ENCODE results near the gene COL4A3.

Gene COL4A3

DNA sequence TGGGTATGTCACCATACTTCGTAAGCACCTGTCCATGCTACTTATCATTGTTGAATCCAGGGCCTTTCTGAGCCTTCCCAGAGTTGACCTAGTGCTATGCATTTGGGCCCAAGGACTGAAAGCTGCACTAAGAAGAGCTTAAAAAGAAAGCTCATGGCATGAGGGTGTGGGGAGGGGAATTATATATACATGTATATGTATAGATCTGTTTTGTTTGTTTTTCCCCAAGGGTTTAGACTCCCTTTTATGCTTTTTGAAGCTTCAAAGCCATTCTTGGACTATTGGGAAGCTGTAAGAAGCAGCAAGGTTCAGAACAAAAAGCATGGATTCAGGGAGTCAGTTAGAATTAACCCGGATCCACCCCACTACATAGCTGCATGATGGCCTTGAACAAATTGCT is 183.9 kb downstream of the COL4A3 start:
- DNase-seq: no peak

DNA sequence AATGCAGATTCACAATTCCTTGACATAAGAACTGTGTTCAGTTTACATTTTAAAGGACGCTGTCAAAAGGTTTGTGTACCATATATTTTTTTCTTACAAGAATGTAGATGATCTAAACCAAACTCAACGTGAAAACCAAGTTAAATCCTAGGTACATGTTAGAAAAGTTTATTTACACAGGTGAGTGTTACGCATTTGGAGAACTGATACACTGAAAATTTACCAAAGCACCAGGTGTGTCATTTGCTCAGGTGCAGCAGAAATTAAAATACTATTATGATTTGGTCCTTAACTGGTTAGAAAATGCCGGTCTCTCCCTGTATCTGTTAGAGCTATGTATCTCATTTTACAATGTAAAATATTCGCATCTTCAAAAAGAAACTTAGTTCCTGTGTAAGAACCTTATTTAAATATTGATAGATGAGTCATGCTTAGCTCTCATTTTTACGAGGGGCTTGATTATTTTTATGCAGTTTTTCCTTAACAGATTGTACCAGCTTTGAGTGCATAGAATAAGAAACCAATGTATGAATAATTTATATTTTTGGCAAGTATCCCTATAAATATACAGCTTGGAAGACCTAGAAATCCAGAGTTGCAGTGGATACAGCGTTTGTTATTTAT is 185.7 kb downstream of the COL4A3 start:
- DNase-seq: no peak

DNA sequence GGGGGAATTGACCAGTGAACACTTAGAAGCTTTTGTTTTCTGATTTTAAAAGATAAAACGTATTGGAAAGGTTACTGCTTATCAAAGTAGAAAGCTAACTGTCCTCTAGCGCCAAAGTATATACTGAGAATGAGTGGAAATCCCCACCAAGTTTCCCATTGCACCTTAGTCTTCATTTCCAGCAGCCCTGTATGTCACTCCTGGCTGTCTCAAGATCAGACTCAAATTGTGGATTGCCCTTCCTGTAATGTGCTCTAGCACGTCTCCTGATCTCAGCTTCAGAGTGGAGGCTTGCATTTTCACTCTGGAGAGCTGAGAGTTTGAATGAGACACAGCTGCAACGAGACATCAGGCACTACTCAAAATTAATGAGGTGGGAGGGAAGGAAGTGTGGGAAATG is 187.2 kb downstream of the COL4A3 start:
- no peak for DNase-seq

DNA sequence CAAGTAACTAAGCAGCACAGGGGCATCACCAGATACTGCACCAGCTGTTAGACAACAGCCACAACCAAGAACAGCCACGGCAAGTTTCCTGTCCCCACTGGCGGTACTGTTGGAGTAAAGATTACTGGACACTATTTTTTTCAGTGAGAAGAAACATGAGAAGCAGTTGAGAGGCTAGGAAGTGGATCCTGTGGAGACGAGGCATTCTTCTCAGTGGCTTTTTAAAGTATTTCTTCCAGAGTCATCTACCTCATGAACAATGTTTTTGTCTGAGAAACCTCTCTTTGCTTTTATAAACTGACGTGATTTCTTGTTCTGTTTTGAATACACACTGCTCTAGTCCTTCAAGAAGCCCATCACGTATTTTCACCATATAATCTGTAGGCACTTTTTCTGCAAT is 195.9 kb downstream of the COL4A3 start:
- no peak for DNase-seq

DNA sequence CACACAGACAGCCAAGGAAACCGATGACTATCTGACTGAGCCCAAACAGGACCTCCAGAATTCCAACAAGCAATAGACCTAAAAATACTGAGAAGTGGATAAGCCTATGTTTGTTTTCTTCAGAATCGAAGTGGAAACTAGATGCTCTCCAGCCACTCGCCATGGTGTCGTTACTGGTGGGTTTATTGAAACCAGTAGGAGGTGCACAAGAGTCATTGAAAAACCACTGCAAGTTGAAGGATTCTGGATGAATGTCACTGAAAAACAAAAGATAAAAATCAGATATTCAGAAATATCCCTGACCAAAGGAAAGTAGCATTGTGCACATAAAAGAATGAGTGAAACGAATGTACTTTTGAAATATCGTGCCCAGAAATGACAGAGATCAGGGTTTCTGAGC is 199.3 kb downstream of the COL4A3 start:
- DNase-seq: peak in 1 of 2 experiments; percentile 1

All from activated CD4-positive, alpha-beta T cell treated with anti-CD3 and anti-CD28 coated beads, Interleukin-2, amount 50 U/mL, for 4 hours (primary cell).